Fibroblast of lung (primary cell): ENCODE results near the gene RAB8B. TPM values are rescaled to one million over a fixed set of nuclear protein-coding genes. Genes with fewer than 3 reads are reported as not detected.

Experiments
- DNase-seq, 2 donors: peaks; one replicate each; pipeline versions ENCODE4 v3.0.0 to v3.0.0-alpha.2; 2010; ENCODE audit warnings: low read depth in 2 of 2
- H2AFZ ChIP-seq: 2 replicates; pipeline ENCODE4 v1.5.1; 2012; ENCODE audit warnings: low read length, control low read depth, inconsistent platforms
- H3K27ac ChIP-seq: 2 replicates; pipeline ENCODE4 v1.5.1; 2011; ENCODE audit warnings: low read length, control low read depth; ENCODE audit not compliant: insufficient read depth
- H3K27me3 ChIP-seq: 2 replicates; pipeline ENCODE4 v1.5.1; 2011; ENCODE audit warnings: mild to moderate bottlenecking, low read length; ENCODE audit not compliant: control insufficient read depth, insufficient read depth
- H3K36me3 ChIP-seq: 2 replicates; pipeline ENCODE4 v1.5.1; 2011; ENCODE audit warnings: low read length; ENCODE audit not compliant: control insufficient read depth, insufficient read depth
- H3K4me1 ChIP-seq: 2 replicates; pipeline ENCODE4 v1.5.1; 2011; ENCODE audit warnings: low read length; ENCODE audit not compliant: control insufficient read depth, insufficient read depth; ENCODE audit errors: extremely low read depth
- H3K4me2 ChIP-seq: 2 replicates; pipeline ENCODE4 v1.5.1; 2011; ENCODE audit warnings: low read length, control low read depth; ENCODE audit not compliant: insufficient read depth; ENCODE audit errors: extremely low read depth
- H3K4me3 ChIP-seq, 4 experiments: fragments of 200-600 bp in 1 of 4; sonication (generic) in 1 of 4; replicated peaks in 1 of 4; 2 replicates each; pipeline ENCODE4 v1.5.1; 2011 to 2016; ENCODE audit warnings: low read length in 4 of 4, low read depth in 3 of 4, mild to moderate bottlenecking in 3 of 4, control low read depth in 2 of 4, inconsistent platforms in 1 of 4, mixed read lengths in 1 of 4; ENCODE audit not compliant: insufficient read depth in 1 of 4; ENCODE audit errors: control extremely low read depth in 1 of 4
- H3K79me2 ChIP-seq: 2 replicates; pipeline ENCODE4 v1.5.1; 2012; ENCODE audit warnings: mild to moderate bottlenecking, low read length, inconsistent platforms; ENCODE audit not compliant: control insufficient read depth, insufficient read depth
- H3K9ac ChIP-seq: 2 replicates; pipeline ENCODE4 v1.5.1; 2011; ENCODE audit warnings: mild to moderate bottlenecking, low read length, control low read depth; ENCODE audit not compliant: insufficient read depth
- H3K9me3 ChIP-seq: 2 replicates; pipeline ENCODE4 v1.5.1; 2012; ENCODE audit warnings: low read depth, low read length; ENCODE audit not compliant: control insufficient read depth, insufficient read depth
- H4K20me1 ChIP-seq: 2 replicates; pipeline ENCODE4 v1.5.1; 2011; ENCODE audit warnings: low read length; ENCODE audit not compliant: control insufficient read depth, insufficient read depth; ENCODE audit errors: extremely low read depth
- CTCF ChIP-seq, 2 donors: IDR thresholded peaks in 1 of 2; conservative IDR thresholded peaks in 1 of 2; 1 replicate in 1 of 2; 2 replicates in 1 of 2; pipeline ENCODE4 v1.5.1; 2011 to 2012; ENCODE audit warnings: low read length in 2 of 2, control low read depth in 1 of 2, inconsistent platforms in 1 of 2, low read depth in 1 of 2, mild to moderate bottlenecking in 1 of 2
- EZH2 ChIP-seq: IDR thresholded peaks from 2 replicates; pipeline ENCODE4 v1.5.1; 2012; ENCODE audit warnings: low read length, control low read depth, mild to moderate bottlenecking; ENCODE audit errors: missing control alignments
- polyA plus RNA-seq, 2 donors: library from polyadenylated mRNA; depleted of rRNA in 1 of 2; stranded (reverse) in 1 of 2; unstranded in 1 of 2; fragments of >200 nt; gene quantifications; 2 replicates each; pipeline ENCODE4 v1.2.1, GENCODE V29; 2011 to 2012; ENCODE audit warnings: missing spikeins in 1 of 2
- total RNA-seq: library from RNA; depleted of rRNA; stranded (reverse); fragments of >200 nt; gene quantifications from 2 replicates; pipeline ENCODE4 v1.2.1, GENCODE V29; 2014

RAB8B gene
- total and polyA plus RNA-seq, 2 donors (not counting 1 experiment from before 2014, with no cell fraction given): 107 to 111 TPM

DNA sequence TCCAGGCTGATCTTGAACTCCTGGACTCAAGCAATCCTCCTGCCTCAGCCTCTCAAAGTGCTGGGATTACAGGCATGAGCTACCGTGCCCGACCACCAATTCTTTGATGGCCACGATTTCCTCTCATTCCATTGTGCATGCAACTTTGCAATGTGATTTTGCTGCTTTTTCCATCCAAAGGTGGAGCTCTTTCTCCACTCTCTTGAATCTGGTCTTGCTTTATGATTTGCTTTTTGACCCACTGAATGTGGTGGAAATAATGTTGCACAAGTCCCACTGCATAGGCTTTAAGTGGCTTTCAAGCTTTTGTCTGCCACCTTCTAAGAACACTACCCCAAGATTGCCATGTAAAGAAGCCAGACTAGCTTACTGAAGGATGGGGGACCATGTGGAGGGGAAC lies 42.7 kb upstream of the RAB8B start:
- Histone ChIP-seq H3K4me2 (no peak overlapping the region), H3K9me3 (no peaks in the 10 kb centered on the region), H2AFZ (no peak overlapping the region), H3K79me2 (no peaks in the 10 kb centered on the region), H3K27me3 (no peaks in the 10 kb centered on the region), H3K4me3 (no peak overlapping the region), H3K36me3 (peaks cover 6% of the 10 kb centered on the region), H3K4me1 (peaks cover 2% of the 10 kb centered on the region), H3K9ac (no peak overlapping the region), H4K20me1 (no peaks in the 10 kb centered on the region), H3K27ac (no peak overlapping the region)
- peak; percentile 12 to 60 for DNase-seq
- TF ChIP-seq CTCF (conservative IDR thresholded peaks at IDR 0.05 in 1 of 2, IDR thresholded peaks at IDR 0.05 in 1 of 2; ENCODE audit: low read depth in 1 of 2, low read length in 2 of 2): peak in 1 of 2 donors; percentile 41
- TF ChIP-seq EZH2: no peak

GRCh38 chr15:63151665-63152064 lies 37.7 kb upstream of the RAB8B start:
- H3K4me2 ChIP-seq: no peak overlapping the region
- no peaks in the 10 kb centered on the region for H4K20me1 ChIP-seq
- DNase-seq: no peak
- no peaks in the 10 kb centered on the region for H3K9me3 ChIP-seq
- H3K9ac ChIP-seq: no peak overlapping the region
- TF ChIP-seq CTCF (conservative IDR thresholded peaks at IDR 0.05 in 1 of 2, IDR thresholded peaks at IDR 0.05 in 1 of 2; ENCODE audit: low read depth in 1 of 2, low read length in 2 of 2) (no peak), EZH2 (no peak)
- H3K27me3 ChIP-seq: no peaks in the 10 kb centered on the region
- peaks cover 26% of the 10 kb centered on the region for H3K79me2 ChIP-seq
- no peak overlapping the region for H3K4me3 ChIP-seq
- no peak overlapping the region for H2AFZ ChIP-seq
- H3K4me1 ChIP-seq: peaks cover 4% of the 10 kb centered on the region
- no peak overlapping the region for H3K27ac ChIP-seq
- peaks cover 11% of the 10 kb centered on the region for H3K36me3 ChIP-seq

GRCh38 chr15:63155486-63155885 lies 33.9 kb upstream of the RAB8B start:
- Histone ChIP-seq H3K9ac (no peak overlapping the region), H3K9me3 (no peaks in the 10 kb centered on the region), H3K4me1 (peaks cover 3% of the 10 kb centered on the region), H3K36me3 (peaks cover 5% of the 10 kb centered on the region), H3K4me3 (peak overlapping the region; percentile 64 to 85 (median 74)), H4K20me1 (no peaks in the 10 kb centered on the region), H3K4me2 (peak overlapping the region; percentile 42), H3K79me2 (peaks cover 31% of the 10 kb centered on the region), H3K27me3 (no peaks in the 10 kb centered on the region), H3K27ac (no peak overlapping the region), H2AFZ (no peak overlapping the region)
- no peak for DNase-seq
- no peak for TF ChIP-seq EZH2
- TF ChIP-seq CTCF (conservative IDR thresholded peaks at IDR 0.05 in 1 of 2, IDR thresholded peaks at IDR 0.05 in 1 of 2; ENCODE audit: low read depth in 1 of 2, low read length in 2 of 2): no peak
